Keratinocyte (primary cell): ENCODE measurements around the gene S100A11. TPM values are rescaled to one million over a fixed set of nuclear protein-coding genes. Genes with fewer than 3 reads are reported as not detected.
A peak's percentile ranks its signal among the peaks of the same experiment; 100 is the strongest.

ENCODE experiments used
- DNase-seq: peaks from one replicate; pipeline ENCODE4 v3.0.0-alpha.2; 2011; ENCODE audit warnings: low read depth, missing footprints, low spot score
- FAIRE-seq: peaks from 2 replicates; lab custom pipeline; 2011; peaks lifted over from hg19 to GRCh38; lab: Jason Lieb, UNC
- H2AFZ ChIP-seq: 2 replicates; pipeline ENCODE4 v1.6.0; 2012; ENCODE audit warnings: low read length, control low read depth, inconsistent platforms; ENCODE audit not compliant: control insufficient read depth
- H3K27ac ChIP-seq: 2 replicates; pipeline ENCODE4 v1.5.1; 2011; ENCODE audit warnings: low read length; ENCODE audit not compliant: control insufficient read depth, insufficient read depth
- H3K27me3 ChIP-seq: 3 replicates; pipeline ENCODE4 v1.6.0; 2011; ENCODE audit warnings: low read length; ENCODE audit not compliant: control insufficient read depth, insufficient read depth; ENCODE audit errors: extremely low read depth
- H3K36me3 ChIP-seq, 2 experiments: 2 replicates in 1 of 2; 3 replicates in 1 of 2; pipeline ENCODE4 v1.5.1; 2011; ENCODE audit warnings: low read length in 2 of 2, mild to moderate bottlenecking in 1 of 2; ENCODE audit not compliant: control insufficient read depth in 2 of 2, insufficient read depth in 2 of 2; ENCODE audit errors: extremely low read depth in 1 of 2
- H3K4me1 ChIP-seq: 3 replicates; pipeline ENCODE4 v1.5.1; 2011; ENCODE audit warnings: low read length; ENCODE audit not compliant: control insufficient read depth, insufficient read depth; ENCODE audit errors: extremely low read depth
- H3K4me2 ChIP-seq: 3 replicates; pipeline ENCODE4 v1.6.0; 2011; ENCODE audit warnings: low read depth, low read length; ENCODE audit not compliant: control insufficient read depth, insufficient read depth; ENCODE audit errors: extremely low read depth
- H3K4me3 ChIP-seq, 3 experiments: fragments of 200-600 bp in 1 of 3; sonication (generic) in 1 of 3; 2 replicates in 2 of 3; 3 replicates in 1 of 3; pipeline ENCODE4 v1.5.1; 2011 to 2016; ENCODE audit warnings: low read length in 3 of 3, mild to moderate bottlenecking in 3 of 3, control low read depth in 2 of 3, inconsistent platforms in 1 of 3, low read depth in 1 of 3, mixed read lengths in 1 of 3, mixed run types in 1 of 3, moderate library complexity in 1 of 3; ENCODE audit not compliant: control insufficient read depth in 2 of 3, insufficient read depth in 2 of 3; ENCODE audit errors: extremely low read depth in 1 of 3
- H3K79me2 ChIP-seq: 2 replicates; pipeline ENCODE4 v1.6.0; 2012; ENCODE audit warnings: low read length; ENCODE audit not compliant: control insufficient read depth, insufficient read depth
- H3K9ac ChIP-seq: 3 replicates; pipeline ENCODE4 v1.6.0; 2011; ENCODE audit warnings: low read length; ENCODE audit not compliant: control insufficient read depth, insufficient read depth; ENCODE audit errors: extremely low read depth
- H3K9me1 ChIP-seq: 3 replicates; pipeline ENCODE4 v1.6.0; 2011; ENCODE audit warnings: low read length; ENCODE audit not compliant: control insufficient read depth, insufficient read depth; ENCODE audit errors: extremely low read depth
- H3K9me3 ChIP-seq: 2 replicates; pipeline ENCODE4 v1.5.1; 2012; ENCODE audit warnings: low read depth, low read length; ENCODE audit not compliant: control insufficient read depth
- H4K20me1 ChIP-seq: 3 replicates; pipeline ENCODE4 v1.6.0; 2011; ENCODE audit warnings: low read length; ENCODE audit not compliant: control insufficient read depth, insufficient read depth; ENCODE audit errors: extremely low read depth
- EZH2 ChIP-seq: IDR thresholded peaks from one replicate; pipeline ENCODE4 v1.6.1; 2012; ENCODE audit warnings: inconsistent platforms, mild to moderate bottlenecking, low read length, moderate library complexity
- dilution Hi-C: fragments of 300-500 bp; cut with MboI; formaldehyde crosslinking; loops from one replicate; pipeline ENCODE4 v1.7.0; 2020; ENCODE audit warnings: low sequenced_read_pairs; ENCODE audit not compliant: extremely low pct_ligation_motif_present
- polyA plus RNA-seq, 5 experiments: library from polyadenylated mRNA; depleted of rRNA in 3 of 5; stranded (reverse) in 3 of 5; stranded (forward) in 1 of 5; unstranded in 1 of 5; fragments of >200 nt; gene quantifications; 1 replicate in 1 of 5; 2 replicates in 3 of 5; 3 replicates in 1 of 5; pipeline versions ENCODE4 v1.2.1 to v1.2.3, GENCODE V29; 2011 to 2012; ENCODE audit warnings: missing spikeins in 2 of 5, low read depth in 1 of 5, low replicate concordance in 1 of 5
- TF ChIP-seq, protein P1 (sequence below), 3 experiments: IDR thresholded peaks in 1 of 3; conservative IDR thresholded peaks in 1 of 3; optimal IDR thresholded peaks in 1 of 3; 2 replicates in 2 of 3; 3 replicates in 1 of 3; pipeline versions ENCODE3 to v1.5.1; 2011; ENCODE audit warnings: low read length in 3 of 3, mild to moderate bottlenecking in 3 of 3, moderate library complexity in 2 of 3, control low read depth in 1 of 3, inconsistent platforms in 1 of 3; ENCODE audit not compliant: insufficient read depth in 2 of 3; ENCODE audit errors: extremely low read depth in 1 of 3

The S100A11 gene
- polyA plus RNA-seq, 1 donor (not counting 4 experiments of a cell fraction or from before 2014, with no cell fraction given), result 3,230 TPM

DNA sequence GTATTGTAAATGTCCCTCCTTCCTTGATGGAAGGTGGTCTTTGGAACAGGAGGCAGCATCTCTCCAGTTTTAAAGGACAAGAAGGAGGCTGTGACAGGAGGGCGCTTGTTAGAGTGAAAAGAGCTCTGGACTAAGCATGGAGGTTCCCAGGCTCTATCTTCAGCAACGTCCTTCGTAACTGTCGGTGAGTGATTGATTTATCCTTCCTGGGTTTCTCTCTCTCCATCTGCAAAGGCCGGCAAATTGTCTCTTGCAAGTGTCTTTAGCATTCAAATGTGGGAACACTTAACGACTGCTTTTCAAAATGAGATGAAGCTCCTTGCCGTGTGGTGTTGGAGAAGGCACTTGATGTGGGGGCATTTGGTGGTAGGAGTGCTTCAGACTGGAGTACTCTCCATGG is 15.2 kb downstream of the S100A11 start:
- no peak for DNase-seq
- Histone ChIP-seq H2AFZ (no peak overlapping the region), H3K9me1 (no peaks in the 10 kb centered on the region), H3K9ac (no peak overlapping the region), H3K27me3 (no peaks in the 10 kb centered on the region), H3K9me3 (no peaks in the 10 kb centered on the region), H3K4me2 (no peak overlapping the region), H3K36me3 (no peaks in the 10 kb centered on the region), H4K20me1 (no peaks in the 10 kb centered on the region), H3K4me3 (no peak overlapping the region), H3K4me1 (peaks cover 37% of the 10 kb centered on the region), H3K79me2 (no peaks in the 10 kb centered on the region), H3K27ac (no peak overlapping the region)
- dilution Hi-C loops, result no loop called here
- TF ChIP-seq EZH2, result no peak
- TF ChIP-seq, protein P1, sequence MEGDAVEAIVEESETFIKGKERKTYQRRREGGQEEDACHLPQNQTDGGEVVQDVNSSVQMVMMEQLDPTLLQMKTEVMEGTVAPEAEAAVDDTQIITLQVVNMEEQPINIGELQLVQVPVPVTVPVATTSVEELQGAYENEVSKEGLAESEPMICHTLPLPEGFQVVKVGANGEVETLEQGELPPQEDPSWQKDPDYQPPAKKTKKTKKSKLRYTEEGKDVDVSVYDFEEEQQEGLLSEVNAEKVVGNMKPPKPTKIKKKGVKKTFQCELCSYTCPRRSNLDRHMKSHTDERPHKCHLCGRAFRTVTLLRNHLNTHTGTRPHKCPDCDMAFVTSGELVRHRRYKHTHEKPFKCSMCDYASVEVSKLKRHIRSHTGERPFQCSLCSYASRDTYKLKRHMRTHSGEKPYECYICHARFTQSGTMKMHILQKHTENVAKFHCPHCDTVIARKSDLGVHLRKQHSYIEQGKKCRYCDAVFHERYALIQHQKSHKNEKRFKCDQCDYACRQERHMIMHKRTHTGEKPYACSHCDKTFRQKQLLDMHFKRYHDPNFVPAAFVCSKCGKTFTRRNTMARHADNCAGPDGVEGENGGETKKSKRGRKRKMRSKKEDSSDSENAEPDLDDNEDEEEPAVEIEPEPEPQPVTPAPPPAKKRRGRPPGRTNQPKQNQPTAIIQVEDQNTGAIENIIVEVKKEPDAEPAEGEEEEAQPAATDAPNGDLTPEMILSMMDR (optimal IDR thresholded peaks at IDR 0.05 in 1 of 3, IDR thresholded peaks at IDR 0.05 in 1 of 3, conservative IDR thresholded peaks at IDR 0.05 in 1 of 3; ENCODE audit: extremely low read depth in 1 of 3, insufficient read depth in 2 of 3, low read length in 3 of 3), result no peak
- FAIRE-seq, result no peak

DNA sequence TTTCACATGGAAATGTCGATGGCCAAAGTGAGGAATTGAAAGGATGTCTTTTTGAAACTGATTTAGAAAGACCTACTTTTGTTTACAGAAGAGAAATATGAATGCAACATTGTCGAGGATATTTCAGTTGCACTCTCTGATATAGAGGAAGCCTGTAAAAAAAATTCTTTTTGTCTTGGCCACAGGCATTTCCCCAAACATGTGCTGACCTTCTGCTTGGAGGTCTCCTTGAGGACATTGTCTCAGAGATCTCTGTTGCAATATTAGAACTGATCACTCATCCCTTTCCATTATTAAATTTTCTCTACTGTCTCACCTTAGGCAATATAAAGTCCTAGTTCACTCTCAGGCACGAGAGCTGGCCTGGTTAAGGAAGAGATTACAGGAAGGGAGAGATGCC is 16.0 kb downstream of the S100A11 start:
- Histone ChIP-seq H3K27me3 (no peaks in the 10 kb centered on the region), H3K36me3 (no peaks in the 10 kb centered on the region), H3K9me1 (no peaks in the 10 kb centered on the region), H4K20me1 (no peaks in the 10 kb centered on the region), H2AFZ (no peak overlapping the region), H3K27ac (no peak overlapping the region), H3K4me1 (peaks cover 44% of the 10 kb centered on the region), H3K4me2 (no peak overlapping the region), H3K9ac (no peak overlapping the region), H3K79me2 (no peaks in the 10 kb centered on the region), H3K9me3 (no peaks in the 10 kb centered on the region), H3K4me3 (no peak overlapping the region)
- DNase-seq (no peak), FAIRE-seq (no peak)
- dilution Hi-C loops, result no loop called here
- no peak for TF ChIP-seq EZH2

DNA sequence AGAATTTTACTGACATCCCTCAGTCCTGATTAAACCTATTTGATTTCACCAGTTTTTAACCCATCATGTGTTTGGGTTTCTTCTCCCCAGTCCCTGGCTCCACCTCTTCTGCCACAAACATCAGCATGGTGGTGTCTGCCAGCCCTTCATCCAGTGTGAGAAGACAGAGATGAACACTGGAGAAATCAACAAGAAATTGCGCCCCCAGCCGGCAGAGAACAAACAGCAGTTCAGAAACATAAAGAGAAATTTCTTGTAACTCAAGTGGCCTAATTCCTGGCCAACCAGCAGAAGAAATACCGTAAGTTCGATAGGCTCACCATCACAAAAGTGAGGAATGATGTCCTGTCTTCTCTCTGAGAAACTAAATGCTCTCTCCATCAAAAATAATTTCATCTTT is 18.3 kb downstream of the S100A11 start:
- dilution Hi-C loops, result no loop called here
- Histone ChIP-seq H2AFZ (no peak overlapping the region), H4K20me1 (no peaks in the 10 kb centered on the region), H3K36me3 (no peaks in the 10 kb centered on the region), H3K9ac (no peak overlapping the region), H3K9me3 (no peaks in the 10 kb centered on the region), H3K4me2 (no peak overlapping the region), H3K4me3 (no peak overlapping the region), H3K4me1 (peaks cover 31% of the 10 kb centered on the region), H3K27ac (no peak overlapping the region), H3K79me2 (no peaks in the 10 kb centered on the region), H3K9me1 (no peaks in the 10 kb centered on the region), H3K27me3 (no peaks in the 10 kb centered on the region)
- TF ChIP-seq EZH2, result no peak
- TF ChIP-seq, protein P1 (optimal IDR thresholded peaks at IDR 0.05 in 1 of 3, IDR thresholded peaks at IDR 0.05 in 1 of 3, conservative IDR thresholded peaks at IDR 0.05 in 1 of 3; ENCODE audit: extremely low read depth in 1 of 3, insufficient read depth in 2 of 3, low read length in 3 of 3), result peak; percentile 28 to 47 (median 36)
- DNase-seq (no peak), FAIRE-seq (no peak)
